CD4-positive, alpha-beta T cell treated with Interleukin-6 for 4 hours (primary cell): Measurements from ENCODE around the gene ZSCAN12.
A peak's percentile ranks its signal among the peaks of the same experiment; 100 is the strongest.

Experiments used
- DNase-seq: peaks from one replicate; pipeline ENCODE4 v3.0.0-alpha.2; 2020; ENCODE audit warnings: mixed read lengths

The ZSCAN12 gene

GRCh38 chr6:28353356-28353755 is 46.2 kb downstream of the ZSCAN12 start:
- no peak for DNase-seq

GRCh38 chr6:28351493-28351925 is 48.0 kb downstream of the ZSCAN12 start:
- DNase-seq, result no peak

- no peak for DNase-seq
Observed at GRCh38 chr6:28351087-28351486, 48.5 kb downstream of the ZSCAN12 start.

GRCh38 chr6:28349892-28350737 is 49.4 kb downstream of the ZSCAN12 start, which contains the start of gene ZKSCAN3:
Gene ZKSCAN3, plus strand, starts transcription at chr6:28349947. Its CDS starts 9,640 bp downstream, at chr6:28359587.
- DNase-seq, result peak; percentile 89

- DNase-seq, result no peak
Observed at GRCh38 chr6:28349344-28349891, 50.1 kb downstream of the ZSCAN12 start.

- no peak for DNase-seq
Observed at GRCh38 chr6:28347119-28347518, 52.4 kb downstream of the ZSCAN12 start.

- no peak for DNase-seq
Observed at GRCh38 chr6:28345201-28345600, 54.3 kb downstream of the ZSCAN12 start.

- DNase-seq, result no peak
Observed at GRCh38 chr6:28343898-28344677, 55.5 kb downstream of the ZSCAN12 start.

GRCh38 chr6:28340310-28341095 is 59.0 kb downstream of the ZSCAN12 start:
- no peak for DNase-seq

- no peak for DNase-seq
Observed at GRCh38 chr6:28337121-28337520, 62.4 kb downstream of the ZSCAN12 start.

- peak; percentile 24 for DNase-seq
Observed at GRCh38 chr6:28336284-28337120, 63.0 kb downstream of the ZSCAN12 start.

GRCh38 chr6:28335564-28336283 is 63.8 kb downstream of the ZSCAN12 start, which contains the start of gene ZSCAN31:
Gene ZSCAN31, minus strand, starts transcription at chr6:28336148. Its CDS starts 6,465 bp downstream, at chr6:28329683.
- peak; percentile 85 for DNase-seq

GRCh38 chr6:28335040-28335563 is 64.4 kb downstream of the ZSCAN12 start:
- no peak for DNase-seq

GRCh38 chr6:28334286-28335039 is 65.1 kb downstream of the ZSCAN12 start:
- DNase-seq, result no peak

- DNase-seq, result no peak
Observed at GRCh38 chr6:28333599-28334018, 65.9 kb downstream of the ZSCAN12 start.

- DNase-seq, result no peak
Observed at GRCh38 chr6:28333047-28333446, 66.5 kb downstream of the ZSCAN12 start.

- no peak for DNase-seq
Observed at GRCh38 chr6:28330041-28330440, 69.5 kb downstream of the ZSCAN12 start.
